ENCODE results near the gene PTAFR. TPM values are rescaled to one million over a fixed set of nuclear protein-coding genes. Genes with fewer than 3 reads are reported as not detected.

Gene PTAFR
- total RNA-seq, 1 experiment from 2014 or later: 1.3 TPM

DNA sequence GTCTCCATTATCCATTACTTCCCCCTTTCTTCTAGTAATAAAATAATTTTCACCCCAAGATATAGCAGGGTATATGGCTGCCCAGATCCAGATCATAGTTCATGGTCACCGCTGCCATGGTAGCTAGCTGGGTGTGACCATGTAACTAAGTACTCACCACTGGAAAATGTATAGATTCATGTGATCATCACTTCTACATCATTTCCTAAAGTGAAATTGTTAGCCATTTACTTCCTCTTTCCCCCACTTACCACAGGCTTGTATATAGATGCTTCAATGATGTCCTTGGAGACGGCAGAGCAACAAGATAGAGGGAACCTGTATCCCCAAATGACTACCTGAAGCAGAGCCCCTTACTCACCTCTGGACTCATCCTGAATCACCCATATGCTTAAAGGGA, 65.3 kb downstream of the PTAFR start:
- H3K36me3 ChIP-seq (ENCODE audit: control insufficient read depth in 1 of 2, insufficient read depth in 2 of 2, low read length in 2 of 2): no peaks in the 10 kb centered on the region
- H3K27me3 ChIP-seq (ENCODE audit: insufficient read depth, low read length): no peaks in the 10 kb centered on the region
- no peaks in the 10 kb centered on the region for H3K79me2 ChIP-seq (ENCODE audit: insufficient read depth, low read length)
- peaks cover 0 to 11% of the 10 kb centered on the region in 2 experiments; a peak in 2 of 4 replicates for H3K4me1 ChIP-seq (ENCODE audit: control insufficient read depth in 1 of 2, insufficient read depth in 2 of 2, low read length in 2 of 2)
- intact Hi-C loops (cut with micrococcal nuclease): no loop called here
- no peak overlapping the region for H3K27ac ChIP-seq (ENCODE audit: low read depth, low read length)
- H3K9me3 ChIP-seq (ENCODE audit: control insufficient read depth in 1 of 2, insufficient read depth in 1 of 2, low read depth in 1 of 2, low read length in 2 of 2): no peaks in the 10 kb centered on the region
- ChIA-PET CTCF (no interaction called here), RAD21 (ENCODE audit: low non-redundant PET in 1 of 2, low total read pairs in 2 of 2, uncharacterized antibody in 2 of 2, unreplicated experiment in 2 of 2) (no interaction called here), POLR2A (no interaction called here)
- no peak overlapping the region for H3K9ac ChIP-seq (ENCODE audit: low read length)
- H2AFZ ChIP-seq (ENCODE audit: low read depth, low read length, poor library complexity, severe bottlenecking): no peak overlapping the region
- H4K20me1 ChIP-seq (ENCODE audit: insufficient read depth): no peaks in the 10 kb centered on the region
- DNase-seq (ENCODE audit: low read depth, low spot score) (no peak), ATAC-seq (no peak)
- no peaks in the 10 kb centered on the region for H3K9me2 ChIP-seq (ENCODE audit: insufficient read depth)
- BruUV-seq (replicated peaks): no TSS peak
- no peak overlapping the region for H3K4me2 ChIP-seq (ENCODE audit: low read length)
- TF ChIP-seq POLR2AphosphoS5 (IDR thresholded peaks at IDR 0.05; ENCODE audit: low read depth, low read length) (no peak), YY1 (IDR thresholded peaks at IDR 0.05; ENCODE audit: extremely low read depth, insufficient replicate concordance, low read depth, low read length) (no peak), RAD21 (IDR thresholded peaks at IDR 0.05; ENCODE audit: low read depth) (no peak), SIN3A (IDR thresholded peaks at IDR 0.05; ENCODE audit: low read depth) (no peak), ZNF274 (IDR thresholded peaks at IDR 0.05; ENCODE audit: low read depth, low read length) (no peak), POLR2A (IDR thresholded peaks at IDR 0.05; ENCODE audit: borderline replicate concordance, extremely low read depth, insufficient read depth, insufficient read length) (no peak), EZH2phosphoT487 (IDR thresholded peaks at IDR 0.05; ENCODE audit: borderline replicate concordance) (no peak), SRF (IDR thresholded peaks at IDR 0.05; ENCODE audit: low read depth) (no peak)
- TF ChIP-seq, protein P1, sequence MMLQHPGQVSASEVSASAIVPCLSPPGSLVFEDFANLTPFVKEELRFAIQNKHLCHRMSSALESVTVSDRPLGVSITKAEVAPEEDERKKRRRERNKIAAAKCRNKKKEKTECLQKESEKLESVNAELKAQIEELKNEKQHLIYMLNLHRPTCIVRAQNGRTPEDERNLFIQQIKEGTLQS (IDR thresholded peaks at IDR 0.05): no peak
- TF ChIP-seq, protein P2, sequence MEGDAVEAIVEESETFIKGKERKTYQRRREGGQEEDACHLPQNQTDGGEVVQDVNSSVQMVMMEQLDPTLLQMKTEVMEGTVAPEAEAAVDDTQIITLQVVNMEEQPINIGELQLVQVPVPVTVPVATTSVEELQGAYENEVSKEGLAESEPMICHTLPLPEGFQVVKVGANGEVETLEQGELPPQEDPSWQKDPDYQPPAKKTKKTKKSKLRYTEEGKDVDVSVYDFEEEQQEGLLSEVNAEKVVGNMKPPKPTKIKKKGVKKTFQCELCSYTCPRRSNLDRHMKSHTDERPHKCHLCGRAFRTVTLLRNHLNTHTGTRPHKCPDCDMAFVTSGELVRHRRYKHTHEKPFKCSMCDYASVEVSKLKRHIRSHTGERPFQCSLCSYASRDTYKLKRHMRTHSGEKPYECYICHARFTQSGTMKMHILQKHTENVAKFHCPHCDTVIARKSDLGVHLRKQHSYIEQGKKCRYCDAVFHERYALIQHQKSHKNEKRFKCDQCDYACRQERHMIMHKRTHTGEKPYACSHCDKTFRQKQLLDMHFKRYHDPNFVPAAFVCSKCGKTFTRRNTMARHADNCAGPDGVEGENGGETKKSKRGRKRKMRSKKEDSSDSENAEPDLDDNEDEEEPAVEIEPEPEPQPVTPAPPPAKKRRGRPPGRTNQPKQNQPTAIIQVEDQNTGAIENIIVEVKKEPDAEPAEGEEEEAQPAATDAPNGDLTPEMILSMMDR (IDR thresholded peaks at IDR 0.05 in 2 of 3, conservative IDR thresholded peaks at IDR 0.05 in 1 of 3; ENCODE audit: borderline replicate concordance in 1 of 3, insufficient read depth in 1 of 3, low read depth in 2 of 3, low read length in 2 of 3): no peak
- no peak overlapping the region for H3K4me3 ChIP-seq (replicated peaks in 1 of 2; ENCODE audit: low read depth in 1 of 2, low read length in 2 of 2)

All from HCT116 (cell line).